Measurements from ENCODE around the gene TEAD1. TPM values are rescaled to one million over a fixed set of nuclear protein-coding genes. Genes with fewer than 3 reads are reported as not detected.

Gene TEAD1
- total RNA-seq, 1 experiment from 2014 or later, result 106 TPM

GRCh38 chr11:12918667-12919066, 244.4 kb downstream of the TEAD1 start:
- H3K9me2 ChIP-seq (ENCODE audit: insufficient read depth), result no peaks in the 10 kb centered on the region
- no TSS peak for BruUV-seq (replicated peaks)
- H3K4me1 ChIP-seq (replicated peaks; ENCODE audit: insufficient read depth), result no peaks in the 10 kb centered on the region
- ChIA-PET POLR2A (ENCODE audit: unreplicated experiment) (no interaction called here), CTCF (no interaction called here)
- intact Hi-C loops (cut with micrococcal nuclease; ENCODE audit: unreplicated experiment), result no loop called here
- no peak overlapping the region for H3K4me2 ChIP-seq
- H3K36me3 ChIP-seq (ENCODE audit: low read depth), result no peaks in the 10 kb centered on the region
- no peak overlapping the region for H2AFZ ChIP-seq
- no peaks in the 10 kb centered on the region for H4K20me1 ChIP-seq (ENCODE audit: insufficient read depth)
- no peaks in the 10 kb centered on the region for H3K79me2 ChIP-seq (ENCODE audit: low read depth)
- no peak overlapping the region for H3K4me3 ChIP-seq
- H3K9me3 ChIP-seq (ENCODE audit: insufficient read depth, low read depth), result no peaks in the 10 kb centered on the region
- no peaks in the 10 kb centered on the region for H3F3A ChIP-seq (ENCODE audit: insufficient read depth, low read depth)
- DNase-seq, result no peak
- no peak overlapping the region for H3K27ac ChIP-seq
- H3K27me3 ChIP-seq (ENCODE audit: insufficient read depth, low read depth), result no peaks in the 10 kb centered on the region
- TF ChIP-seq EZH2 (IDR thresholded peaks at IDR 0.05; ENCODE audit: low read depth) (no peak), CTCF (conservative IDR thresholded peaks at IDR 0.05) (no peak)

GRCh38 chr11:12922418-12922817, 248.2 kb downstream of the TEAD1 start:
- TF ChIP-seq EZH2 (IDR thresholded peaks at IDR 0.05; ENCODE audit: low read depth) (no peak), CTCF (conservative IDR thresholded peaks at IDR 0.05) (no peak)
- no peak for DNase-seq
- Histone ChIP-seq H3K27me3 (ENCODE audit: insufficient read depth, low read depth) (no peaks in the 10 kb centered on the region), H3K4me2 (no peak overlapping the region), H4K20me1 (ENCODE audit: insufficient read depth) (no peaks in the 10 kb centered on the region), H3K4me1 (replicated peaks; ENCODE audit: insufficient read depth) (no peaks in the 10 kb centered on the region), H3K9me3 (ENCODE audit: insufficient read depth, low read depth) (no peaks in the 10 kb centered on the region), H3K4me3 (no peak overlapping the region), H3K9me2 (ENCODE audit: insufficient read depth) (no peaks in the 10 kb centered on the region), H3K79me2 (ENCODE audit: low read depth) (no peaks in the 10 kb centered on the region), H2AFZ (no peak overlapping the region), H3F3A (ENCODE audit: insufficient read depth, low read depth) (no peaks in the 10 kb centered on the region), H3K27ac (no peak overlapping the region), H3K36me3 (ENCODE audit: low read depth) (no peaks in the 10 kb centered on the region)
- POLR2A ChIA-PET (ENCODE audit: unreplicated experiment), result no interaction called here
- CTCF ChIA-PET, result no interaction called here
- no TSS peak for BruUV-seq (replicated peaks)
- intact Hi-C loops (cut with micrococcal nuclease; ENCODE audit: unreplicated experiment), result no loop called here

GRCh38 chr11:12922980-12923507, 248.8 kb downstream of the TEAD1 start:
- Histone ChIP-seq H3K4me1 (replicated peaks; ENCODE audit: insufficient read depth) (no peaks in the 10 kb centered on the region), H4K20me1 (ENCODE audit: insufficient read depth) (no peaks in the 10 kb centered on the region), H3K27ac (no peak overlapping the region), H3F3A (ENCODE audit: insufficient read depth, low read depth) (no peaks in the 10 kb centered on the region), H3K79me2 (ENCODE audit: low read depth) (no peaks in the 10 kb centered on the region), H2AFZ (no peak overlapping the region), H3K36me3 (ENCODE audit: low read depth) (no peaks in the 10 kb centered on the region), H3K9me2 (ENCODE audit: insufficient read depth) (no peaks in the 10 kb centered on the region), H3K4me3 (no peak overlapping the region), H3K9me3 (ENCODE audit: insufficient read depth, low read depth) (no peaks in the 10 kb centered on the region), H3K4me2 (no peak overlapping the region), H3K27me3 (ENCODE audit: insufficient read depth, low read depth) (no peaks in the 10 kb centered on the region)
- BruUV-seq (replicated peaks), result no TSS peak
- POLR2A ChIA-PET (ENCODE audit: unreplicated experiment), result no interaction called here
- TF ChIP-seq EZH2 (IDR thresholded peaks at IDR 0.05; ENCODE audit: low read depth) (no peak), CTCF (conservative IDR thresholded peaks at IDR 0.05) (no peak)
- intact Hi-C loops (cut with micrococcal nuclease; ENCODE audit: unreplicated experiment), result no loop called here
- no peak for DNase-seq
- CTCF ChIA-PET, result no interaction called here
